ENCODE data around the gene MCL1. TPM values are rescaled to one million over a fixed set of nuclear protein-coding genes. Genes with fewer than 3 reads are reported as not detected.
A peak's percentile ranks its signal among the peaks of the same experiment; 100 is the strongest.

MCL1 gene
- total and polyA plus RNA-seq, 2 experiments from 2014 or later, result 55.3 to 244 TPM

GRCh38 chr1:150548324-150548631, 31.1 kb downstream of the MCL1 start (continued):
- TF ChIP-seq CTCF (conservative IDR thresholded peaks at IDR 0.05; ENCODE audit: low read depth in 2 of 2) (no peak), EZH2phosphoT487 (IDR thresholded peaks at IDR 0.05; ENCODE audit: unreplicated experiment) (no peak), ETS1 (IDR thresholded peaks at IDR 0.05) (no peak), CREB1 (CRISPR knock-in tag; IDR thresholded peaks at IDR 0.05; ENCODE audit: low read depth) (no peak)

- peak; percentile 1 for DNase-seq (ENCODE audit: low spot score)
- Histone ChIP-seq H3K9me2 (ENCODE audit: insufficient read depth) (no peaks in the 10 kb centered on the region), H3K27me3 (ENCODE audit: insufficient read depth) (peaks cover 30% of the 10 kb centered on the region)
- TF ChIP-seq CREB1 (CRISPR knock-in tag; IDR thresholded peaks at IDR 0.05; ENCODE audit: low read depth) (no peak), ZNF331 (CRISPR knock-in tag; IDR thresholded peaks at IDR 0.05; ENCODE audit: low read depth) (no peak), CTCF (conservative IDR thresholded peaks at IDR 0.05; ENCODE audit: low read depth in 2 of 2) (no peak), POLR2AphosphoS5 (IDR thresholded peaks at IDR 0.05; ENCODE audit: low read depth) (no peak), STAT1 (IDR thresholded peaks at IDR 0.05; ENCODE audit: unreplicated experiment) (no peak), EZH2phosphoT487 (IDR thresholded peaks at IDR 0.05; ENCODE audit: unreplicated experiment) (no peak), ETS1 (IDR thresholded peaks at IDR 0.05) (no peak), JUNB (IDR thresholded peaks at IDR 0.05; ENCODE audit: unreplicated experiment) (no peak), REST (IDR thresholded peaks at IDR 0.05; ENCODE audit: unreplicated experiment) (no peak), EZH2 (IDR thresholded peaks at IDR 0.05; ENCODE audit: low read depth, unreplicated experiment) (no peak), NANOG (IDR thresholded peaks at IDR 0.05; ENCODE audit: borderline replicate concordance) (no peak)
Observed at GRCh38 chr1:150546294-150546937, 33.0 kb downstream of the MCL1 start.

More at GRCh38 chr1:150546294-150546937, 33.0 kb downstream of the MCL1 start:
- H2AFZ ChIP-seq, result no peak overlapping the region
- no peak overlapping the region for H3K4me3 ChIP-seq
- Mint-ChIP-seq H3K27ac (no peak overlapping the region), H3K27me3 (ENCODE audit: insufficient read depth, low read depth, poor library complexity) (peaks cover 29% of the 10 kb centered on the region), H3K4me3 (no peak overlapping the region), H3K36me3 (ENCODE audit: low read depth) (no peaks in the 10 kb centered on the region; the same call in 2 of the 3 replicates), H3K9me3 (no peaks in the 10 kb centered on the region), H3K4me1 (peaks cover 13% of the 10 kb centered on the region)
- no peaks in the 10 kb centered on the region for H3K79me2 ChIP-seq (replicated peaks; ENCODE audit: insufficient read depth)
- no peaks in the 10 kb centered on the region for H4K20me1 ChIP-seq (replicated peaks; ENCODE audit: insufficient read depth)
- H3K4me1 ChIP-seq (ENCODE audit: insufficient read depth), result no peaks in the 10 kb centered on the region; the same call in 1 of the 2 replicates
- H3K4me2 ChIP-seq, result no peak overlapping the region
- no peak for ATAC-seq
- no peaks in the 10 kb centered on the region for H3K36me3 ChIP-seq (ENCODE audit: insufficient read depth)
- peaks cover 9% of the 10 kb centered on the region for H3F3A ChIP-seq (replicated peaks; ENCODE audit: low read depth)
- H3K27ac ChIP-seq (ENCODE audit: low read depth), result no peak overlapping the region

Measured in GM23338 (cell line).